GM19043 (cell line): ENCODE data around the gene ZCCHC3.
A peak's percentile ranks its signal among the peaks of the same experiment; 100 is the strongest.

ENCODE experiments used
- ATAC-seq: cut with Tn5 transposase; IDR thresholded peaks from one replicate; pipeline ENCODE4 v1.9.1; 2021; ENCODE audit warnings: low read depth; ENCODE audit not compliant: unreplicated experiment

Gene ZCCHC3

DNA sequence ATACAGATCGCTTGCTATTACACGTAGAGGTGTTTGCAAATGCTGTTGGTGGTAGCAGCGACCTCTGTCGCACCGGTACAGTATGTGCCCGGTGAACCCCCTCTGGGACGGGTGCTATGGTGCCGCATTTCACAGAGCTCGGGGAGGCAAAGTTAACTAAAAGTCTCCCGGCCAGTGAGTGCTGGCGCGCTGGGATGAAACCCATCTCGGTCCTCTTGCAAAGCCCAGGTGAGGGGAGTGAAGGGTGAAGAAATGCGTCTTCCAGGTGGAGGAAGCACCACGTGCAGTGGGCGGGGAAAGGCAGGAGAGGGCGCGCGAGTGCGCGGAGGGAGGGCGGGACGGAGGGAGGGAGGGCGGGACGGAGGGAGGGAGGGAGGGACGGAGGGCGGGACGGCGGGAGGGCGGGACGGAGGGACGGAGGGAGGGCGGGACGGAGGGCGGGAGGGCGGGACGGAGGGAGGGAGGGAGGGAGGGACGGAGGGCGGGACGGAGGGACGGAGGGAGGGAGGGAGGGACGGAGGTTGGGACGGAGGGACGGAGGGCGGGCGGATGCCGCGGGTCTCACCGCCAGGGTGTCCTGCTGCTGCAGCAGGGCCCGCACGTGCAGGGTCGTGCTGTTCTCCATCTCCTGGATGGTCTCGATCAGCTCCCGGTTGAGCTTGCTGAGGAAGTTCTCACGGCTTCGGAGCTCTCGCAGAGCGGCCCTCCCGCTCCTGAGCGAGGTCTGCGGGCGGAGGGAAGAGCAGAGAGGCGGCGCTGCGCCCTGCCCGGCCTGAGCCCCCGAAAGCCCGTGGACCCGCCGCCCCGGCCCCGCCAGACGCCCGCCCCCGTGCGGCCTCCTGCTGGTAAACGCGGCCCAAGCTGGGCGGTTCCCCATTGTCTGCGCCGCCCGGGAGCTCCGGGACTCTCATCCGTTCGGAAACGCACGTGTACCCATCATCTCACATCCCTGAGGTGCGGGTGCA is 18.5 kb upstream of the ZCCHC3 start:
- ATAC-seq = no peak

DNA sequence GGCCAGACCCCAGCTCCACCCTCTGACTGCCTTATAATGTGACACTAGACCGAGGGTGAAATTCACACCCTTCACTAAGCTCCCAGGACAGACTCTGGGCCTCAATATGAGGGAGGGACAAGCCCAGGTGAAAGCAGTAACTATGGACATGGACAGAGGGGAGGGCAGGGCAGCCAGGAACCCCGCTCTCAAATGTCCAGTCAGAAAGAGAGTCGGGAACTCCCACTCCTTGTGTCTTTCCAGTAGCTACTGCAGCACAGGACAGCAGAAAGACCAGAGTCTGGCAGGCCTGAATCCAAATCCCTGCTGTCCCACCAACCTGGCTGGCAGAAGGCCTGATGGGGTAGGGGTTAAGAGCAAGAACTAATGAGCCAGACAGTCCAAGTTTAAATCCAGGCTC is 13.2 kb upstream of the ZCCHC3 start:
- ATAC-seq = no peak

DNA sequence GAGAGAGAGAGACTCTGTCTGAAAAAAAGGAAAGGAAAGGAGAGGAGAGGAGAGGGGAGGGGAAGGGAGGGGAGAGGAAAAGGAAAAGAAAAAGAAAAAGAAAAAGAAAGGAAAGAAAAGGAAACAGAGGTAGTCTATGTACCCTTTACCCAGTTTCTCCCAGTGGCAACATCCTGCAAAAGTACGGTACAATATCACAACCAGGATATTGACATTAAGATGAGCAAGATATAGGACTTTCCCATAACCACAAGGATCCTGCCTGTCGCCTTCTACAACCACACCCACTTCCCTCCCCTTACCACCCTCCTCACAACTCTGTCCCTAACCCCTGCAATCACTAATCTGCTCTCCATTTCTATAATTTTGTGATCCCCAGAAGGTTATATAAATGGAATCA is 10.9 kb upstream of the ZCCHC3 start:
- ATAC-seq = no peak

DNA sequence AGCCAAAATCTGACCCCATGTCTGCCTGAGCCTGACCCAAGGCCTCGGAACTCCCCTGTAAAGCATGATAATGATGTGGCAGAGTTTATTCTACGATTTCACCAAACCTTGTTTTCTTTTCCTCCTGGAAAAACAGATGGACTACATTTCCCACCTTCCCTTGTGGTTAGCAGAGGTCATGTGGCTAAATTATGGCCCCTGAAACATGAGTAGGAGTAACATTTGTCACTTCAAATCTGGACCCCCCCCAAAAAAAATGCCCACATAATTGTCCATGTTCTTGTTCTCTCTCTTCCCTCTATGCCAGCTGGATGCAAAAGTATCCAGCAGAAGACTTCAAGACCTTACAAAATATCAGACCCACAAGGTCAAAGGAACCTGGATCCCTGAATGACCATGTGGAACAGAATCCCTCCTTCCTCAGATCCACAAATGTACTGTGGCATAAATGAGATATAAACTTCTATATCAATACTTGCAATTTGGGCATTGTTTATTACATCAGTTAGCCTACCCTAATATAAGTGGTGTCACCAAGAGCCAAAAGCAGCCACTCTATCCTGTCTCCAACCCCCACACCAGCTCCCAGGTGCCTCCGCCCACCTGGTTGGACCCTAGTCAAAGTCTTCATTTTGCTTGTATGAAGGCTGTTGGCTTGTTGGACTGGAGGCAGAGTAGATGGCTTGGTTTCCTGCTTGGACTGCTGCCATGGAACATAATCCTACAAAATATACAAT is 8.2 kb upstream of the ZCCHC3 start:
- no peak for ATAC-seq

DNA sequence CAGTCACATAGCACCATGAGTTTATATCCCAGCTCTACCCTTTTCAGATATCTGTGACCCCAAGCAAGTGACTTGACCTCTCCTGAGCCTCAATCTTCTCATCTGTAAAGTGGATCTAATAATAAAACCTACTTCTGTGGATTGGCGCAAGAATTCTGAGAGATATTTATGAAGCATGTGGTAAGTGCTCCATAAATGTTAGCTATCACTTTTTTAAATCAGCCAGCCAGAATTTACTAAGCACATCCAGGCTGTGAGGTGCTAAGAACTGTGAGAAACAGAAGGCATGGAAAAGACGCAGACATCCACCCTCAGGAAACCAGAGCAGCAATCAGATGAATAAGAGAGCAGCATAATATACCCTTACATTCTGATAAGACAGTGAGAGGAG is 7.7 kb upstream of the ZCCHC3 start:
- no peak for ATAC-seq

DNA sequence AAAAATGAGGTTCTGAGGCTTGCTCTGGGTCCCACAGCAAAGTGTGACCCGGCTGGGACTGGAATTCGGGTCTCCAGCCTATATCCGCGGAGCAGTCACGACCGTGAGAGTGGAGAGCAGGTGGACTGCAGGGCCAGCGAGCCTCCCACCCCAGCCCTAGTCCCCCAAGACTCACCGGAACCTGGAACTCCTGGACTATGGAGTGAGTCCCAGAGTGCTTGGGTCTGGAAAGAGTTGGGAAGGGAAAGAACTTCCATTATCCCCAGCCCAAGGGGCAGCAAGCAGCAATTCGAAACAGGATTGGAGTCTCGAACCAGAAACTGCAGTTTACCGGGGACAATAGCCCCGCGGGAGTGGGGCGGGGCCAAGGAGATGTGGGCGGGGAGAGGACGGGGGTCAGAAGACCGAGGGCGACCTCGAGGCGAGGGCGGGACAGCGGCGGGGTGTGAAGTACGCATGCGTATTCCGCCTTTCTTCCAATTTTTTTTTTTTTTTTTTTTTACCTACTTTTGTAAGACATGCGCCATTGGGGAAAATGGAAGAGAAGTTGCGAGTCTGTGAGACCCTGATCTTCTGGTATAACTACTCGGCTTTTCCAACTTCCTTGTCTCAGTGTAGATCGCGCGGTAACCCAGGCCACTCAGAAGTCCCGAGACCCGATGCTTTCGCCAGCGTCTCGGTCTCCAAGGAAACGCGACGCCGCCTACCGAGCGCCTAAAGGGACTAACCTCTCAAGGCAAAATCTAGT is 7.1 kb upstream of the ZCCHC3 start, which contains the start of gene C20orf96:
TSS of gene C20orf96 (minus strand) at position 667 of the 748 bp plus-strand sequence. CDS start at position 527, 140 bp downstream.
- ATAC-seq = peak; percentile 84

DNA sequence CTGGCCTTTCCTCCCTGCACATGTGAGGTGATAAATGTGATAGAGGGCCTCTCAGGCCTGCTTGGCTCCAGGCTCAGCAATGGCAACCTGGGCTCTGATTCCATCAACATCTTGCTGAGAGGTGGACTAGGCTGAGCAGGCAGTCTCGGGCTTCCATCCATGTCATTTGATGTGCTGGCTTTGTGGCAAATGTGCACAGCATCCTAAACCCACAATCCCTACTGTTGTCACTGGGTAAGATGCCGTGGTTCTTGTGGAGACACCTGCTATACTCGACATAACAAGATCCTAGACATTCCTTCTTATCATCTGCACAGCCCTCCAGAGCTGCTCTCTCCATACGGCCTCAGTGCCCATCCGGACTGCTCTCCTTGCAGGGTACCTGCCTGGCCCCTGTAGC is 2.8 kb upstream of the ZCCHC3 start:
- ATAC-seq = no peak

DNA sequence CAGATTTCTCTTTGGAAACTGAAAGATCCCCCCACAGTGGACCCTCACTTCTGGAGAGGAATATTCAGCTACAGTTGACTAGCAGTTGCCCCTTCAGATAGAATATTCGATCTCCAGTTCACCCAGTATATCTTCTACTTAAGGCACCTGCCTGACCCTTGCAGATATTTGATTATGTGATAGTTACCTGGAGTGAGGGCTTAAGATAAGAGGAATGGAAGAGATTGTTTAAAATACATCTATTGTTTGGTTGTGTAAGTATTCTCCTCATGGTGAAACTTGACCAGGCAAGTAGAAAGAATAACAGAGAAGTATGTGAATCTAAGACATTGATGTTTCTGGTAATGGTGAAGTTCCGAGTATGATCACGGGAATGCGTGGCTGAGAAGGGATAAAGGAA is 1.6 kb upstream of the ZCCHC3 start:
- ATAC-seq = no peak

DNA sequence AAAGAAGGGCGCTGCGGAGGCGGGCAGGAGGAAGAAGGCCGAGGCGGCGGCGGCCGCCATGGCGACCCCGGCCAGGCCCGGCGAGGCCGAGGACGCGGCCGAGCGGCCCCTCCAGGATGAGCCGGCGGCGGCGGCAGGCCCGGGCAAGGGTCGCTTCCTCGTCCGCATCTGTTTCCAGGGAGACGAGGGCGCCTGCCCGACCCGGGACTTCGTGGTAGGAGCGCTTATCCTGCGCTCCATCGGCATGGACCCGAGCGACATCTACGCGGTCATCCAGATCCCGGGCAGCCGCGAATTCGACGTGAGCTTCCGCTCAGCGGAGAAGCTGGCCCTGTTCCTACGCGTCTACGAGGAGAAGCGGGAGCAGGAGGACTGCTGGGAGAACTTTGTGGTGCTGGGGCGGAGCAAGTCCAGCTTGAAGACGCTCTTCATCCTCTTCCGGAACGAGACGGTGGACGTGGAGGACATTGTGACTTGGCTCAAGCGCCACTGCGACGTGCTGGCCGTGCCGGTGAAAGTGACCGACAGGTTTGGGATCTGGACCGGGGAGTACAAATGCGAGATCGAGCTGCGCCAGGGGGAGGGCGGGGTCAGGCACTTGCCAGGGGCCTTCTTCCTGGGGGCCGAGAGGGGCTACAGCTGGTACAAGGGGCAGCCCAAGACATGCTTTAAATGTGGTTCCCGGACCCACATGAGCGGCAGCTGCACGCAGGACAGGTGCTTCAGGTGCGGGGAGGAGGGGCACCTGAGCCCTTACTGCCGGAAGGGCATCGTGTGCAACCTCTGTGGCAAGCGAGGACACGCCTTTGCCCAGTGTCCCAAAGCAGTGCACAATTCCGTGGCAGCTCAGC is 780 bp downstream of the ZCCHC3 start:
- ATAC-seq = no peak

DNA sequence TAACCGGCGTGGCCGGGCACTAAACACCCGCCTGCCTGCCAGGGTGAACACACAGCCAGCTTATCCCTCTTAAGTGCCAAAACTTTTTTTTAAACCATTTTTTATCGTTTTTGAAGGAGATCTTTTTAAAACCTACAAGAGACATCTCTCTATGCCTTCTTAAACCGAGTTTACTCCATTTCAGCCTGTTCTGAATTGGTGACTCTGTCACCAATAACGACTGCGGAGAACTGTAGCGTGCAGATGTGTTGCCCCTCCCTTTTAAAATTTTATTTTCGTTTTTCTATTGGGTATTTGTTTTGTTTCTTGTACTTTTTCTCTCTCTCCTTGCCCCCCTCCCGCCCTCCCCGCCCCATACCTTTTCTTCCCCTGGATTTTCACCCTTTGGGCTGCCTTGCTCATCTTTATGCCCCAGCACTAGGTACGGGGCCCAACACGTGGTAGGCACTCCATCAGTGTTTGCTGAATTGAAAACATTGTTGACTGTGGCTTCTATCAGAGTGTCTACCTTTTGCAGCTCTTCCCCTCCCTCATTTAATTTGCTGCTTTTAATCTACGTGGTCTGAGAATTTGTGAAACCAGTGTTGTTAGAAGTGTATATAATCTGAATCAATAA is 1.5 kb downstream of the ZCCHC3 start:
- ATAC-seq = no peak

DNA sequence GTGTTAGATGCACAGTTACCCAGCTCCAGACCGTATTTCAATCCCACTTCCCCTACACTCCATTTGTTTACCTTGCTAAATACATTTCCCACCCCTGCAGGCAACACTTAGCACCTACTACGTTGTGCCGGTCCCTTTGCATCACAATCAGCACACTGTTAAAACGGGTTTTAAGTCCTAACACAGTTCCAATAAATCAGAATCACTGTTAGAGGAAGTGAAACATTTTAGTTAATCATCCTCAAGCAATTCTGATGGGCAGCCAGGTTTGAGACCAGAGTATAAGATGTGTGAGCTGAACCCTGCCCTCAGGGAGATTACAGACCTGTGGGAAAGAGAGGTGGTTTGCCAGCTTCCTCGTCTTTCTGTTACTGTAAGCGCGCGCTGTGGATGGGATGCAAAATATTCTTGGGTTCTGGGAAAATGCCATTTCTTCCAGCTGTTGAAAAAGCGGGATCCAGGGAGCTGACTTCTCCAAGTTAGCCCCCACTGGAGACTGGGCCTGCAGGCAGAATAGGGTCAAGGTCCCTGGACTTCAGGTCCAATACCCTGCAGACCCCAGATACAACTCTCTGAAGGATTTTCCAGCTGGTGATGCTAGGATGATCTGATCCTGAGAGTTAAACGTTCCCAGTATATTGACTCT is 3.1 kb downstream of the ZCCHC3 start:
- no peak for ATAC-seq

DNA sequence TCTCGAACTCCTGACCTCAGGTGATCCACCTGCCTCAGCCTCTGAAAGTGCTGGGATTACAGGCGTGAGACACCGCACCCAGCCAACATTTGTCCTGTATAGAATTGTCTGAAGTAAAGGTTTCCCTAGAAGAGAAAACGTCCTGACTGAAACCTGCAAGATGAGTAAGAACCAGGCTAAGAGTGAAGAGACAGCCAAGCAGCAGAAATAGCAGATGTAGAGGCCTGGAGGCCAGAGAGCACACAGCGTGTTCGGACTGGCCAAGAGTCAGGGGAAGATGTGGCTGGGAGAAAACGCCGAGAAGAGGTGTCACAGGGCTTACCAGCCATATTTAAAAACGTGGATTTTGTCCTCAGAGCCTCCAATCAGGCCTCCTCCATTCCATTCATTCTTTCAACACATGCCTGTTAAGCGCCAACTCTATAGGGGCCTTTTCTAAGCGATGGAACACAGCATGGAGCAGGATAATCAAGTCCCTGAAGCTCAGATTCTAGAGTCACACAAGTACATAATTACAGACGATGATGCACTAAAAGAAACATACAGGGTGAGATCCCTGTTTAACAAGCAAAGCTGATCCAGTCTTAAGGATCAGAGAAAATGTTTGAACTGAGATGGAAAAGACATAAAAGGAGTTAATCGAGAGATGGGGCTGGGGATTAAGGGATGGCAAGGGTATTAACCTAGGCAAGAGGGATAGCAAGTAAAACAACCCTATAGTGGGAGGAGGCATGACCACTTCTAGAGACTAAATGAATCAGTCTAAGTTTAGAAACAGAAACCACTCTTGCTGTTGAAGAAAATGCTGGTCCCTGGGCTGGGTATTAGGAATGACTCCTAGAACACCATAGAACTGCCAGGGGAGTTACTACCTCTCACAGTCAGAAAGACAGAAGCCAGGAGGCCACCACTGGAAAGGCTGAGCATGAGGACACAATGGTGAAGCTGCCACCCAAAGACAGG is 4.8 kb downstream of the ZCCHC3 start:
- ATAC-seq = no peak

DNA sequence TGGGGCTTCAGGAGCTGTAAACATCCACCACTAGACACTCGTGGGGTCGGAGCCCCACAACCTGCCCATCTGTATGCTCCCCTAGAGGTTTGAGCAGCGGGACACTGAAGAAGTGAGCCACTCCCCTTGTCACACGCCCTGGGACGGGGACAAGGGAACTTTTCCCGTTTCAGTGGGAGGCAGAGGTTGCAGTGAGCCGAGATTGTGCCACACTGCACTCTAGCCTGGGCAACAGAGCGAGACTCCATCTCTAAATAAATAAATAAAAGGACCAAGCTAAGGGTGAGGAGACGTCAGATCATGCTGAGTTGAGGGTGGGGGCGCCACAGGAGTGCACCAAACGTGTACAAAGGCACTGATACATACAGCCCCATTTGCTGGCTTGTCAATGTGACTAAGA is 8.4 kb downstream of the ZCCHC3 start:
- no peak for ATAC-seq

DNA sequence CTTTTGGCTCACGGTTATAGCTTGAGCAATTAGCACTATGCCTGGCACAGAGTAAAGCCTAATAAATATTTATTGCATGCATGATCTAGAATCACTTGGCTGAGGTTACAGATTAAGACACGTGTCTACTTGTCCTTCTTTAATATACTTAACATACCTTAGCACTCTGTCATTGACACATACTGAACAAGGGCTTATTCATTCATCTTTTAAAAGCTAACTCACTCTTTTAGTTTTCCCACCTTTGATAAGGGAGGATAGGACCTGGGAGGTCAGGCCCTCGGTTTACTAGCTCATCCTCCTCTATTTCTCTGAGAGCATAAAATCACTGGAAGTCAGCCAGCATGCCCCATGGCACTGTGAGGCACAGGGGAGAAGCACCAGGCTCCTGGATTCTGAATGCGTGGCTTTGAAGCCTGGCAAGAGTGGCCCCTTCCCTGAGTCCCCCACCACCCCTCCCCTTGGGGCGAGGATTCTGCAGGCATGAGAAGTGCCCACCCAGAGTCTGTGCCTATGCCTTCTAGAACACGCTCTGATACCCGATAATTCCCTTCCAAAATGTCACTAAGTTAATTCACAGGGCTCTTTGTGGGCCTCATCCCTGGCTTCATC is 11.2 kb downstream of the ZCCHC3 start:
- no peak for ATAC-seq

DNA sequence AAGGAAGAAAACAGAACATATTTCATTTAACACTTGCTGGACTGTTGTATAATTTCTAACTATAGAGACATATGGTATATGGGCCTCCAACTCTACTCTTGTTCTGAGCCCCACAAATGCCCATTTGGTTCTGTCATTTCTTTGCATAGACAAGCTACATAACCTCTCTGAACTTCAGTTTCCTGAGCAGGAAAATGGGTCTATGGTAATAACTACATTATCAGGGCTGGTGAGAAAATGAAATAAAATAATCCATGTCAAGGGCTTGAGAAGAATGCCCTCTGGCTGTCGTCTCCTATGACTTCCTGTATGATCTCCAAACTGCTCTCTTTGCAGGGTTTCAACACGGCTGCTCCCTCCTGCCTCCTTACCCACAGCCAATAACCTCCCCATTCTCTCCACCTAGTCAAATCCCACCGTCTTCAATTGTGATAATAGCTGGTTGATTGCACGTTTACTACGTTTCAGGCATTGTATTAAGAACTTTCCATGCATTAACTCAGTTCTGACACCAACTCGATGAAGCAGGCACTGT is 12.0 kb downstream of the ZCCHC3 start:
- ATAC-seq = no peak

DNA sequence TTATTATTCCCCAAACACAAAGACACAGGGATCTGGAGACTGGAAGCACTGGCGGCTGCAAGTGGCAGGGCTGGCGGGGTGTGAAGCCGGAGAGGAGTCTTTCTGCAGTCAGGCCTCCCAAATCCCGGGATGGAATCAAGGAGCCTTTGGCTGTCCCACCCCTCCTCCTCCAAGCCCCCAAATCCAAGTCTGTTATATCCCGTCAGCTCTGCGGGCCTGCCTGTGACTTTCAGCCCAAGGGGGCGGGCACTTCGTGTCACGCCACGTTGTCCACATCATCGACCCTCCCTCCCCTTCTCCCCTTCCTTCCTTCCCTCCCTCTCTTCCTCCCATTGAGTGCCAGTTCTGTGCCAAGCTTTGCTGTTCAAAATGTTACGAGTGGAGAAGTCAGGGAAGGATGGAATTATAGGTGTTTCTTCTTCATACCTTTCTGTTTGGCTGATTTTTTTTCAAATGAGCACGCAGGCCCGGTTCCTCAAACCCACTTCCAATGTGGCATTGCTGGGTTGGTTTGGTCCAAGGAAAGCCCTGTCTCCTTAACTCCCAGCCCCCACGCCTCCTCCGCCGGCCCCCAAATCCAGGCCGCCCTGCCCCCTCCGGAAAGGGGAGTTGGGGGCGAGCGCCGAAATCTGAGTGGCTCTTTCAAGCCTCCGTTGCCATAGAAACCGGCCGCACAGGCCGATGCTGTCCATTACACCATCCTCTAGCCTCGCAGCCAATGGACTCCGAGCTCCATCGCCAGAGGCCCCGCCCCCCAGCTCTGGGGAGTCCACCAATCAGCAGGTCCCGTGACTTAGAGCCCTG is 12.7 kb downstream of the ZCCHC3 start:
- ATAC-seq = peak; percentile 99

DNA sequence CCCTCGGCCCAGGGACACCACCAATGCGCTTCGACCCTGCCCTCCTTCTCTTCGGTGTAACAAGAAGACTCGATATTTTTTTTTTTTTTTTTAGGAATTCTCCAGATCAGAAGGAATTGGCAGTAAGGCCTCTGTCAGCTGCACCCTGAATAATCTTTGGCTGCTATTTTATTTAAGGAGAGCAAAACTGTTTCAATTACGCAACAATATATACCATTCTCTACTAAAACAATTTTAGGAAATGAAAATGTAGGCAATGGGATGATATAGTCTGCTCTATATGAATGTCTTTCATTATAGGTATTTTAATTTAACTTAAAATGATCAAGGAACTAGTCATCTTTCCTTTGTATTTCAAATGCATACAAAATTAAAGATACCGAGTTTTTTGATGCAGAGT is 13.3 kb downstream of the ZCCHC3 start:
- no peak for ATAC-seq
